Measurements from ENCODE around the gene OR9A2.

The OR9A2 gene

GRCh38 chr7:143027032-143027431 lies at the start of gene OR9A2:
Gene OR9A2 (minus strand): TSS chr7:143027132. CDS start chr7:143027132, 0 bp downstream.
- DNase-seq (ENCODE audit: low read depth) = no peak

- no peak for DNase-seq (ENCODE audit: low read depth)
Observed at GRCh38 chr7:143074141-143074540, 47.2 kb upstream of the OR9A2 start.

GRCh38 chr7:143073556-143073955 lies 46.6 kb upstream of the OR9A2 start:
- DNase-seq (ENCODE audit: low read depth) = no peak

- no peak for DNase-seq (ENCODE audit: low read depth)
Observed at GRCh38 chr7:143069912-143070500, 43.1 kb upstream of the OR9A2 start.

- no peak for DNase-seq (ENCODE audit: low read depth)
Observed at GRCh38 chr7:143068446-143068845, 41.5 kb upstream of the OR9A2 start.

GRCh38 chr7:143063741-143064140 lies 36.8 kb upstream of the OR9A2 start:
- no peak for DNase-seq (ENCODE audit: low read depth)

GRCh38 chr7:143055754-143056153 lies 28.8 kb upstream of the OR9A2 start:
- no peak for DNase-seq (ENCODE audit: low read depth)

GRCh38 chr7:143054621-143055020 lies 27.7 kb upstream of the OR9A2 start:
- no peak for DNase-seq (ENCODE audit: low read depth)

GRCh38 chr7:143052041-143052440 lies 25.1 kb upstream of the OR9A2 start, which contains the start of gene OR6V1:
Gene OR6V1 (plus strand): TSS chr7:143052341. CDS start chr7:143052341, 0 bp downstream.
- DNase-seq (ENCODE audit: low read depth) = no peak

GRCh38 chr7:143050931-143051330 lies 24.0 kb upstream of the OR9A2 start:
- DNase-seq (ENCODE audit: low read depth) = no peak

GRCh38 chr7:143049362-143049761 lies 22.4 kb upstream of the OR9A2 start:
- DNase-seq (ENCODE audit: low read depth) = no peak

GRCh38 chr7:143048827-143049226 lies 21.9 kb upstream of the OR9A2 start:
- no peak for DNase-seq (ENCODE audit: low read depth)

- DNase-seq (ENCODE audit: low read depth) = no peak
Observed at GRCh38 chr7:143047326-143047725, 20.4 kb upstream of the OR9A2 start.

GRCh38 chr7:143046426-143046851 lies 19.5 kb upstream of the OR9A2 start:
- DNase-seq (ENCODE audit: low read depth) = no peak

- no peak for DNase-seq (ENCODE audit: low read depth)
Observed at GRCh38 chr7:143043391-143043790, 16.5 kb upstream of the OR9A2 start.

GRCh38 chr7:143042790-143043271 lies 15.9 kb upstream of the OR9A2 start:
- DNase-seq (ENCODE audit: low read depth) = no peak

- no peak for DNase-seq (ENCODE audit: low read depth)
Observed at GRCh38 chr7:143042159-143042789, 15.3 kb upstream of the OR9A2 start.

- DNase-seq (ENCODE audit: low read depth) = no peak
Observed at GRCh38 chr7:143041346-143041745, 14.4 kb upstream of the OR9A2 start.

GRCh38 chr7:143040209-143040715 lies 13.3 kb upstream of the OR9A2 start:
- no peak for DNase-seq (ENCODE audit: low read depth)

GRCh38 chr7:143038635-143039034 lies 11.7 kb upstream of the OR9A2 start:
- DNase-seq (ENCODE audit: low read depth) = no peak

GRCh38 chr7:143027683-143028082 lies 751 bp upstream of the OR9A2 start:
- DNase-seq (ENCODE audit: low read depth) = no peak

GRCh38 chr7:143025371-143025770 lies 1.6 kb downstream of the OR9A2 start:
- DNase-seq (ENCODE audit: low read depth) = no peak

- DNase-seq (ENCODE audit: low read depth) = no peak
Observed at GRCh38 chr7:143023047-143023446, 3.9 kb downstream of the OR9A2 start.

- no peak for DNase-seq (ENCODE audit: low read depth)
Observed at GRCh38 chr7:143018931-143019330, 8.0 kb downstream of the OR9A2 start.
